Ramos (cell line): Measurements from ENCODE around the gene PCDHGA5.
"Not testable (repeated sequence)": the region's sequence is repeated elsewhere in the genome, so short reads cannot be mapped to it uniquely, and the experiment has no call there.

Experiments
- in situ Hi-C: fragments of 300-500 bp; cut with MboI; formaldehyde crosslinking; loops from one replicate; pipeline ENCODE4 v1.14.3; 2022; ENCODE audit warnings: low sequenced_read_pairs; ENCODE audit not compliant: unreplicated experiment

The PCDHGA5 gene

DNA sequence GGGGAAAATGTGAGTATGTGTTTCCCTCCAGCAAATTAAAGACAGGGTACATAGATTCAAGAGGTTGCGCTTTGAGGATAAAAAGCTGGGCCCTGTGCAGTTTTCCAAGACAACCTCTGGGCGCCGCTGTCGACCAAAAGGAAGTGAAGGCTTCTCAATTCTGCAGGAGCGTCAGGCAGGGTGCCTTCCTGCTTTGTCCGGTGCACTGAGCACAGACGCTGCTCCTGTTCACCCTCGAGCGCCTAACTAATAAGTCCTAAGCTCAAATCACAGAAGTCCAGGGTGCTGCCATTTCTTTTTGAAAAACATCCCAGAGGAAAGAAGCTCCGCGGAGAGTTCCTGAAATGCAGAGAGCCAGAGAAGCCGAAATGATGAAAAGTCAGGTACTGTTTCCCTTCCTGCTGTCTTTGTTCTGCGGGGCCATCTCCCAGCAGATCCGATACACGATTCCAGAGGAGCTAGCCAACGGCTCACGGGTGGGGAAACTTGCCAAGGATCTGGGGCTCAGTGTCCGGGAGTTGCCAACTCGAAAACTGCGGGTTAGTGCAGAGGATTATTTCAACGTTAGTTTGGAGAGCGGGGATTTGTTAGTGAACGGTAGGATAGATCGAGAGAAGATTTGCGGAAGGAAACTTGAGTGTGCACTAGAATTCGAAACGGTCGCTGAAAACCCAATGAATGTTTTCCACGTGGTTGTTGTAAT is 13.9 kb upstream of the PCDHGA5 start, which contains the start of gene PCDHGB1:
Gene PCDHGB1, plus strand, starts transcription at position 183 of the 703 bp plus-strand sequence. Its CDS starts 162 bp downstream, at position 345.
- in situ Hi-C loops = no loop called here

DNA sequence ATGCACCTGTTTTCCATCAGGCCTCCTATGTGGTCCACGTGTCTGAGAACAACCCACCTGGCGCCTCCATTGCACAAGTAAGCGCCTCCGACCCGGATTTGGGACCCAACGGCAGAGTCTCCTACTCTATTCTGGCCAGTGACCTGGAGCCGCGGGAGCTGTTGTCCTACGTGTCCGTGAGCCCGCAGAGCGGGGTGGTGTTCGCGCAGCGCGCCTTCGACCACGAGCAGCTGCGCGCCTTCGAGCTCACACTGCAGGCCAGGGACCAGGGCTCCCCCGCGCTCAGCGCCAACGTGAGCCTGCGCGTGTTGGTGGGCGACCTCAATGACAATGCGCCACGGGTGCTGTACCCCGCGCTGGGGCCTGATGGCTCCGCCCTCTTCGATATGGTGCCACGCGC is 12.4 kb upstream of the PCDHGA5 start:
- in situ Hi-C loops = no loop called here

DNA sequence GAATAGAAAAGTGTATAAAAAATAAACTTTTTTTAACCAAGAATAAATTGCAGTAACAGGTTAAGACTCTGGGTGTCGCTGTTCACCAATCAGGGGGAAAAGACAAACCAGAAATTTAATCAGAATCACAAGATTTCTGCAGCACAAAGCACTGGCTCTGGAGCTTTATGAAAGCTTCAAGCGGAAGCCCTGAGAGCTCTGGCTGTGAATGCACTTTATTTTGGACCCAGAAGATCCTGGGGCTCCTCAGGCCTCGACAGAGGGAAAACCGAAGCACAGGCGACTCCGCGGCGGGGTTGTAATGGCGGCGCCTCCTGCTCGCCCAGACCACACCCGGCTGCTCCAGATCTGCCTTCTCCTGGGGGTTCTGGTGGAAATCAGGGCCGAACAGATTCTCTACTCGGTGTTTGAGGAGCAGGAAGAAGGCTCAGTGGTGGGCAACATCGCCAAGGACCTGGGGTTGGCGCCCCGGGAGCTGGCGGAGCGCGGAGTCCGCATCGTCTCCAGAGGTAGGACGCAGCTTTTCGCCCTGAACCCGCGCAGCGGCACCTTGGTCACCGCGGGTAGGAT is 9.0 kb upstream of the PCDHGA5 start, which contains the start of gene PCDHGA4:
Gene PCDHGA4, plus strand, starts transcription at position 122 of the 570 bp plus-strand sequence. Its CDS starts 87 bp downstream, at position 209.
- in situ Hi-C loops = no loop called here

DNA sequence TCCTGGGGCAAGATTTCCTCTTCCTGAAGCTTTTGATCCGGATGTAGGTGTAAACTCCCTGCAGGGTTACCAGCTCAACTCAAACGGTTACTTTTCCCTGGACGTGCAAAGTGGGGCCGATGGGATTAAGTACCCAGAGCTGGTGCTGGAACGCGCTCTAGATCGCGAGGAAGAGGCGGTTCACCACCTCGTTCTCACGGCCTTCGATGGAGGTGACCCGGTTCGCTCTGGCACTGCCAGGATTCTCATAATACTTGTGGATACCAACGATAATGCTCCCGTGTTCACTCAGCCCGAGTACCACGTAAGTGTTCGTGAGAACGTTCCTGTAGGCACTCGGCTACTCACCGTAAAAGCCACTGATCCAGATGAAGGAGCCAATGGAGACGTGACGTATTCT is 8.3 kb upstream of the PCDHGA5 start:
- in situ Hi-C loops = no loop called here

DNA sequence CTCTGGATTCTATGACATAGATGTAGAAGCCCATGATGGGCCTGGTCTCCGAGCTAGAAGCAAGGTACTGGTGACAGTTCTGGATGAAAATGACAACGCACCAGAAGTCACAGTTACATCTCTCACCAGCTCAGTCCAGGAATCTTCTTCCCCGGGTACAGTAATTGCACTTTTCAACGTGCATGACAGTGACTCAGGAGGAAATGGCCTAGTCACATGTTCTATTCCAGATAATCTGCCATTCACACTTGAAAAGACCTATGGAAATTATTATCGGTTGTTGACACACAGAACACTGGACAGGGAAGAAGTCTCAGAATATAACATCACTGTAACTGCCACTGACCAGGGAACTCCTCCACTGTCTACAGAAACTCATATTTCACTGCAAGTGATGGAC is 7.8 kb upstream of the PCDHGA5 start:
- in situ Hi-C loops = no loop called here

DNA sequence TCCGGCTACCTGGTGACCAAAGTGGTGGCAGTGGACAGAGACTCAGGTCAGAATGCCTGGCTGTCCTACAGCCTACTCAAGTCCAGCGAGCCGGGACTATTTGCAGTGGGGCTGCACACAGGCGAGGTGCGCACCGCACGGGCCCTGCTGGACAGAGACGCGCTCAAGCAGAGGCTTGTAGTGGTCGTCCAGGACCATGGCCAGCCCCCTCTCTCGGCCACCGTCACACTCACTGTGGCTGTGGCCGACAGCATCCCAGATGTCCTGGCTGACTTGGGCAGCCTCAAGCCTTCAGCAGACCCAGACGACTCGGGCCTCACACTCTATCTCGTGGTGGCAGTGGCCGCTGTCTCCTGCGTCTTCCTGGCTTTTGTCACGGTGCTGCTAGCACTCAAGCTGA is 7.0 kb upstream of the PCDHGA5 start:
- in situ Hi-C loops = no loop called here

DNA sequence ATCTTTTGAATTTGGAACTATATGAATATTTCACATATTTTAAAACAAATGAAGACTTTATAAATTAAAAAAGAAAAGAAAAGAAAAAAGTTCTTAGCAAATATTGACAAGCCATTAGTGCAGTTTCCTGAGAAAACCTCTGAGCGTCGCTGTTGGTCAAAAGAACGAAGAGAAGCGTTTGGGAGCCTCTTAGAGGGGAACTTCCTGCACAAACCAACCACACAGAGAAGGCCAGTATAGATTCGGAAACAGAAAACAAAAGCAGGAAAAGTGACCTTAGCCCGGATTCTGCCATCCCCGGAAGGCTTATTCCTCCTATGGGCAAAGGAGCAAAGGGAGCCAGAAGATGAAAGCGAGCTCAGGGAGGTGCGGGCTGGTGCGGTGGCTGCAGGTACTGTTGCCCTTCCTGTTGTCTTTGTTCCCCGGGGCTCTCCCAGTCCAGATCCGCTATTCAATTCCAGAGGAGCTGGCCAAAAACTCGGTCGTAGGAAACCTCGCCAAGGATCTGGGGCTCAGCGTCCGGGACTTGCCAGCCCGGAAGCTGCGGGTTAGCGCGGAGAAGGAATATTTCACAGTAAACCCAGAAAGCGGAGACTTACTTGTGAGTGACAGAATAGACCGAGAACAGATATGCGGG is 4.1 kb upstream of the PCDHGA5 start, which contains the start of gene PCDHGB2:
Gene PCDHGB2, plus strand, starts transcription at position 205 of the 637 bp plus-strand sequence. Its CDS starts 142 bp downstream, at position 347.
- in situ Hi-C loops = no loop called here

DNA sequence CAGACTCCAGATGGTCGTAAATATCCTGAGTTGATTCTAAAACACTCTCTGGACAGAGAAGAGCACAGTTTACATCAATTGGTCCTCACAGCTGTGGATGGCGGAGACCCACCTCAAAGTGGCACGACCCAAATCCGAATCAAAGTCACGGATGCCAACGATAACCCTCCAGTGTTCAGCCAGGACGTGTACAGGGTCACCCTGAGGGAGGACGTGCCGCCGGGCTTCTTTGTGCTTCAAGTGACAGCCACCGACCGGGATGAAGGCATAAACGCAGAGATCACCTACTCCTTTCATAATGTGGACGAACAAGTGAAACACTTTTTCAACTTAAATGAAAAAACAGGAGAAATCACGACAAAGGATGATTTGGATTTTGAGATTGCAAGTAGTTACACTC is 3.3 kb upstream of the PCDHGA5 start:
- in situ Hi-C loops = no loop called here

DNA sequence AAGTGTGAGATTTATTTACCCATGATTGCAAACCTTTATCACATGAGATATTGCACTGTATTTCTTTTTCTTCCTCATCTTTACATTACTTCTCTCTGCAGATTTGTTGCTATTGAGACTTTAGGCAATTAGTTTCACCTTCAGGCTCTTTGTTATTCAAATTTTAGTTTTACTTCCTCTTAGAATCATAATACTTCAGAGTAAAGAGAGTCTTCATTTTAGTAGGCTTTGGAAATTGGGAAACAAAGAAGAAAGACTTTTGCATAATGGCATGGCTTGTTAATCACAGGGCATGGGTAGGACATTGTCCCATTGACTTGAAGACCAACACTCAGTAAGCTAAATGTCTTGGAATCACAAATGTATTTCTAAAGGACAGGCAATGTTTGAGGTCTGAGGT is 1.2 kb upstream of the PCDHGA5 start:
- in situ Hi-C loops = no loop called here

DNA sequence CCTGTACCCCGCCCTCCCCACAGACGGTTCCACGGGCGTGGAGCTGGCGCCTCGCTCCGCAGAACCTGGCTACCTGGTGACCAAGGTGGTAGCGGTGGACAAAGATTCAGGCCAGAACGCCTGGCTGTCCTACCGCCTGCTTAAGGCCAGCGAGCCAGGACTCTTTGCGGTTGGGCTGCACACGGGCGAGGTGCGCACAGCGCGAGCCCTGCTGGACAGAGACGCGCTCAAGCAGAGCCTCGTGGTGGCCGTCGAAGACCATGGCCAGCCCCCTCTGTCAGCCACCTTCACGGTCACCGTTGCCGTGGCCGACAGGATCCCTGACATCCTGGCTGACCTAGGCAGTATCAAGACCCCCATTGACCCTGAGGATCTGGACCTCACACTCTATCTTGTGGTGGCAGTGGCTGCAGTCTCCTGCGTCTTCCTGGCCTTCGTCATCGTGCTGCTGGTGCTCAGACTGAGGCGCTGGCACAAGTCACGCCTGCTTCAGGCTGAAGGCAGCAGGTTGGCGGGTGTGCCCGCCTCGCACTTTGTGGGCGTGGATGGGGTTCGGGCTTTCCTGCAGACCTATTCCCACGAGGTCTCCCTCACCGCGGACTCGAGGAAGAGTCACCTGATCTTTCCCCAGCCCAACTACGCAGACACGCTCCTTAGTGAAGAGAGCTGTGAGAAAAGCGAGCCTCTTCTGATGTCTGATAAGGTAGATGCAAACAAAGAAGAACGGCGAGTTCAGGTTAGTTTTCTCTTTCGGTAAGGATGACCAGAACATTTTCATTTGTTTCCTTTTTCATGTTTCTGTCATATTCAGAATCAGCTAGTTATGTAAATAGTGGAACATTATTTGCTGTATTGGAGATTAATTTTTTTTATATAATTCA is 2.3 kb downstream of the PCDHGA5 start:
- in situ Hi-C loops = no loop called here

DNA sequence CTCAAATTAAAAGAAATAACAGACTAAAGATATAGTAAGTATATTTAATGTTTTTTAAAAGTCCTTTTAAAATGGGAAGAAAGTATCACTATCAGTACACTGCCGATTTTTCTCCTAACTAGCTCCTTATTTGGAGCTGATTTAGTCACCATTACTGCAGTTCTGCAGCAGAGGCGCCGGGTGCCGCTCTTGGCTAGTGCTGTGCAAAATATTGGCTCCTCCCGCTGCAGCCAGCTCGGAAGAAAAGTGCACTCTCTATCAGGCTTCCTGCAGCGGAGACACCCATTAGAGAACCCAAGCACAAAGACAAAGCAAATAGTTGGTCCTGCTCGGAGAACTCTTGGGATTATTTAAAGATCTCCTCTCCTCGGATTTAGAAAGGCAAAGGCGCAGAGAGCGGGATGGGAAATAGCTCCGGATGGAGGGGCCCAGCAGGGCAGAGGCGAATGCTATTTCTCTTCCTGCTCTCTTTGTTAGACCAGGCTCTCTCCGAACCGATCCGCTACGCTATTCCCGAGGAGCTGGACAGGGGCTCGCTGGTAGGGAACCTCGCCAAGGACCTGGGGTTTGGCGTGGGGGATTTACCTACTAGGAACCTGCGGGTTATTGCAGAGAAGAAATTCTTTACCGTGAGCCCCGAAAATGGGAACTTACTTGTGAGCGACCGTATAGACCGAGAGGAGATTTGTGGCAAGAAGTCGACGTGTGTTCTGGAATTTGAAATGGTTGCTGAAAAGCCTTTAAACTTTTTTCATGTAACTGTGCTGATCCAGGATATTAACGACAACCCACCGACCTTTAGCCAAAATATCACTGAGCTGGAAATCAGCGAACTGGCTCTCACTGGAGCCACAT is 6.3 kb downstream of the PCDHGA5 start, which contains the start of gene PCDHGB3:
Gene PCDHGB3, plus strand, starts transcription at position 249 of the 855 bp plus-strand sequence. Its CDS starts 153 bp downstream, at position 402.
- in situ Hi-C loops = no loop called here

DNA sequence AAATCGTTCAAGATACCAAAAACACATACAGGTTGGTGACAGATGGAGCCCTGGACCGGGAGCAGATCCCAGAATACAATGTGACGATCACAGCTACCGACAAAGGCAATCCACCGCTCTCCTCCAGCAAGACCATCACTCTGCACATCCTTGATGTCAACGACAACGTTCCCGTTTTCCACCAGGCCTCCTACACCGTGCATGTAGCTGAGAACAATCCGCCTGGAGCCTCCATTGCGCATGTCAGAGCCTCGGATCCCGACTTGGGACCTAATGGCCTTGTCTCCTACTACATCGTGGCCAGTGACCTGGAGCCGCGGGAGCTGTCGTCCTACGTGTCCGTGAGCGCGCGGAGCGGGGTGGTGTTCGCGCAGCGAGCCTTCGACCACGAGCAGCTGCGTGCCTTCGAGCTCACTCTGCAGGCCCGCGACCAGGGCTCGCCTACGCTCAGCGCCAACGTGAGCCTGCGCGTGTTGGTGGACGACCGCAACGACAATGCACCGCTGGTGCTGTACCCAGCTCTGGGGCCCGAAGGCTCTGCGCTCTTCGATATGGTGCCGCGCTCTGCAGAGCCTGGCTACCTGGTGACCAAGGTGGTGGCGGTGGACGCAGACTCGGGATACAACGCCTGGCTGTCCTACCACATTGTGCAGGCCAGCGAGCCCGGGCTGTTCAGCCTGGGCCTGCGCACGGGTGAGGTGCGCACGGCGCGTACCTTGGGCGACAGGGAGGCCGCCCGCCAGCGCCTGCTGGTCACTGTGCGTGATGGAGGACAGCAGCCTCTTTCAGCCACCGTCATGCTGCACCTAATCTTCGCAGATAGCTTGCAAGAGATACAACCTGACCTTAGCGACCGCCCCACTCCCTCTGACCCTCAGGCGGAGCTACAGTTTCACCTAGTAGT is 7.9 kb downstream of the PCDHGA5 start:
- in situ Hi-C loops = no loop called here

DNA sequence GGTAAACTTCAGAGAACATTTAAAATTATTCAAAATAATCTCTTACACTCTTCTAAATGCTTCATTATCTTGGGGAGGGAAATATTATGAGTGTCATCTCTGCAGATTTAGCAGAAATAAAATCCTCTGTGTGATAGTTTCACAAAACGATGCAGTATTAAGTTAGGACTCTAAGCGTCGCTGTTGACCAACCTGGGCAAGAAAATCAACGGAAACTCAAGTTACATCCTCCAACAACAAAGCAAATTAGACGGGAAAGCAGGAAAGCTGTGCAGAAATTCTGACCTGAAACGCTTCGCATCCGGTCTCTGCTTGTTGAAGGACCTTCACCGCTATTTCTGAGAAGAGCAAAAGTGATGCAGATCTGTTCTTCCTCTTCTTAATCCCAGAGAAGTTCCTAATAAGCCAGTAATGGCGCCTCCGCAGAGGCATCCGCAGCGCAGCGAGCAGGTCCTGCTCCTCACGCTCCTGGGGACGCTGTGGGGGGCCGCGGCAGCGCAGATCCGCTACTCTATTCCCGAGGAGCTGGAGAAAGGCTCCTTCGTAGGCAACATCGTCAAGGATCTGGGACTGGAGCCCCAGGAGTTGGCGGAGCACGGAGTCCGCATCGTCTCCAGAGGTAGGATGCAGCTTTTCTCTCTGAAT is 9.8 kb downstream of the PCDHGA5 start, which contains the start of gene PCDHGA6:
Gene PCDHGA6, plus strand, starts transcription at position 219 of the 645 bp plus-strand sequence. Its CDS starts 193 bp downstream, at position 412.
- in situ Hi-C loops = no loop called here

DNA sequence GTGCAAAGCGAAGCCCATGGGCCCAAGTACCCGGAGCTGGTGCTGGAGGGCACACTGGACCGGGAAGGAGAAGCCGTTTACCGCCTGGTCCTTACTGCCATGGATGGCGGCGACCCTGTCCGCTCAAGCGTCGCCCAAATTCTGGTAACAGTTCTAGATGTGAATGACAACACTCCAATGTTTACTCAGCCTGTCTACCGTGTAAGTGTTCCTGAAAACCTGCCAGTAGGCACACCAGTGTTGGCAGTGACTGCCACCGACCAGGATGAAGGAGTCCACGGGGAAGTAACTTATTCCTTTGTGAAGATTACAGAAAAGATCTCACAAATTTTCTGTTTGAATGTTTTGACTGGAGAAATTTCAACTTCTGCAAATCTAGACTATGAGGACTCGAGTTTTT is 10.7 kb downstream of the PCDHGA5 start:
- in situ Hi-C loops = no loop called here

DNA sequence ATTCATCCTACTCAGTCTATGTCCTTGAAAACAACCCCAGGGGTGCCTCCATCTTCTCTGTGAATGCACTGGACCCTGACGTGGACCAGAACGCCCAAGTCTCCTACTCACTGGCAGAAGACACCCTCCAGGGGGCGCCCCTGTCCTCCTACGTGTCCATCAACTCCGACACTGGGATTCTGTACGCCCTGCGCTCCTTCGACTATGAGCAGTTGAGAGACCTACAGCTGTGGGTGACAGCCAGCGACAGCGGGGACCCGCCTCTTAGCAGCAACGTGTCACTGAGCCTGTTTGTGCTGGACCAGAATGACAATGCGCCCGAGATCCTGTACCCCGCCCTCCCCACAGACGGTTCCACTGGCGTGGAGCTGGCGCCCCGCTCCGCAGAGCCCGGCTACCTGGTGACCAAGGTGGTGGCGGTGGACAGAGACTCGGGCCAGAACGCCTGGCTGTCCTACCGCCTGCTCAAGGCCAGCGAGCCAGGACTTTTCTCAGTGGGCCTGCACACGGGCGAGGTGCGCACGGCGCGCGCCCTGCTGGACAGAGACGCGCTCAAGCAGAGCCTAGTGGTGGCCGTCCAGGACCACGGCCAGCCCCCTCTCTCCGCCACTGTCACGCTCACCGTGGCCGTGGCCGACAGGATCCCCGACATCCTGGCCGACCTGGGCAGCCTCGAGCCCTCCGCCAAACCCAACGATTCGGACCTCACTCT is 11.6 kb downstream of the PCDHGA5 start:
- in situ Hi-C loops = not testable (repeated sequence)

DNA sequence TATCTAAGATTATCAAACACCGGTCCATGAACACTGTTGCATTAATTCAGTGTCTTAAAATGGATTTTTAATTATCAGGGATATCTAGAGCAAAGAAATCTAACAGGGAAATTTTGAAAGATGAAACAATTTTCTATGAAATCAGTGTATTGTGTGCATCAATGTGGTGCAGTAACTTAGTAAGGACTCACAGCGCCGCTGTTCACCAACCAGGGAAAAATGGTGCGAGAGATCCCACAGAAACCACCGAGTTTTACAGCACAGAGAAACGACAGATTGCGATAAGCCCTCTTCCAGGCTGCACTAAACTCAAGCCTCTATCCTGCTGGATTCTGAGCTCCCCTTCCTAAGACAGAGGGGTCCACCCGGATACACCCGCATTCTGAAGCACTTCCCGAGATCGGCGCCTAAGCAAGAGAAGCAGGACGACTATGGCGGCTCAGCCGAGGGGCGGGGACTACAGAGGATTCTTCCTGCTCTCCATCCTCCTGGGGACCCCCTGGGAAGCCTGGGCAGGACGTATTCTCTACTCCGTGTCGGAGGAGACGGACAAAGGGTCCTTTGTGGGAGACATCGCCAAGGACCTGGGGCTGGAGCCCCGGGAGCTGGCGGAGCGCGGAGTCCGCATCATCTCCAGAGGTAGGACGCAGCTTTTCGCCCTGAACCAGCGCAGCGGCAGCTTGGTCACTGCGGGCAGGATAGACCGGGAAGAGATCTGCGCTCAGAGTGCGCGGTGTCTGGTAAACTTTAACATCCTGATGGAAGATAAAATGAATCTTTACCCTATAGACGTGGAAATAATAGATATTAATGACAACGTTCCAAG is 18.7 kb downstream of the PCDHGA5 start, which contains the start of gene PCDHGA7:
Gene PCDHGA7, plus strand, starts transcription at position 274 of the 826 bp plus-strand sequence. Its CDS starts 158 bp downstream, at position 432.
- in situ Hi-C loops = no loop called here
